Fibroblast of mammary gland (primary cell): ENCODE measurements around the gene ADAR.

ENCODE experiments used
- DNase-seq: peaks from one replicate; pipeline ENCODE4 v3.0.0-alpha.2; 2010; ENCODE audit warnings: low read depth
- H3K4me3 ChIP-seq: 2 replicates; pipeline ENCODE4 v1.5.1; 2011; ENCODE audit warnings: low read depth, mild to moderate bottlenecking, low read length, moderate library complexity; ENCODE audit not compliant: control insufficient read depth
- CTCF ChIP-seq: conservative IDR thresholded peaks from 2 replicates; pipeline ENCODE4 v1.5.1; 2011; ENCODE audit warnings: low read depth, low read length, inconsistent platforms; ENCODE audit not compliant: control insufficient read depth, insufficient read depth

ADAR gene

GRCh38 chr1:154623358-154623757 is 15.4 kb upstream of the ADAR start:
- H3K4me3 ChIP-seq: no peak overlapping the region
- no peak for TF ChIP-seq CTCF
- no peak for DNase-seq

GRCh38 chr1:154622503-154623039 is 14.6 kb upstream of the ADAR start:
- no peak for DNase-seq
- no peak overlapping the region for H3K4me3 ChIP-seq
- TF ChIP-seq CTCF: no peak

- no peak for DNase-seq
- TF ChIP-seq CTCF: no peak
- H3K4me3 ChIP-seq: no peak overlapping the region
These were observed 13.9 kb upstream of the ADAR start for GRCh38 chr1:154621875-154622274.

- H3K4me3 ChIP-seq: no peak overlapping the region
- DNase-seq: peak; percentile 8
- no peak for TF ChIP-seq CTCF
These were observed 12.8 kb upstream of the ADAR start for GRCh38 chr1:154620751-154621150.

GRCh38 chr1:154619181-154619948 is 11.4 kb upstream of the ADAR start:
- no peak overlapping the region for H3K4me3 ChIP-seq
- no peak for TF ChIP-seq CTCF
- DNase-seq: no peak

- TF ChIP-seq CTCF: no peak
- DNase-seq: peak; percentile 5
- no peak overlapping the region for H3K4me3 ChIP-seq
These were observed 8.8 kb upstream of the ADAR start for GRCh38 chr1:154616659-154617345.
